GM12878 (cell line): ENCODE measurements around the gene RETREG3. TPM values are rescaled to one million over a fixed set of nuclear protein-coding genes. Genes with fewer than 3 reads are reported as not detected.

Experiments
- ATAC-seq: fragments of 200-7000 bp; cut with Tn5 transposase; 3 replicates; pipeline ENCODE4 v1.9.1; 2020; ENCODE audit warnings: mild to moderate bottlenecking, moderate library complexity
- BruUV-seq: library from RNA; stranded (reverse); fragments of 400-500 nt; replicated peaks from 2 replicates; lab custom pipeline; 2021; lab: Mats Ljungman, UMichigan
- CTCF ChIA-PET: fragments of 300-600 bp; sonication (Branson Sonifier 250); formaldehyde crosslinking; extraction: SDS; loops from one replicate; lab custom pipeline; 2021; ENCODE audit warnings: inconsistent platforms; lab: Yijun Ruan, JAX
- POLR2A ChIA-PET: fragments of 350-600 bp; formaldehyde crosslinking; extraction: SDS; loops from one replicate; lab custom pipeline; 2021; ENCODE audit warnings: inconsistent platforms; lab: Charles Lee
- RAD21 ChIA-PET: fragments of 300-600 bp; sonication (Branson Sonifier 250); formaldehyde crosslinking; loops from one replicate; lab custom pipeline; 2023; ENCODE audit warnings: antibody characterized with exemption; ENCODE audit not compliant: unreplicated experiment; lab: Charles Lee
- SMC1A ChIA-PET: fragments of 300-600 bp; sonication (Branson Sonifier 250); formaldehyde crosslinking; loops from one replicate; lab custom pipeline; 2023; ENCODE audit not compliant: unreplicated experiment, uncharacterized antibody; lab: Charles Lee
- DNase-seq: peaks from one replicate; pipeline ENCODE4 v3.0.0-alpha.2; 2011; ENCODE audit warnings: low read depth, low spot score
- FAIRE-seq: peaks from 3 replicates; lab custom pipeline; 2011; peaks lifted over from hg19 to GRCh38; lab: Jason Lieb, UNC
- H2AFZ ChIP-seq: 2 replicates; pipeline ENCODE4 v1.6.0; 2011; ENCODE audit warnings: low read depth, low read length, control low read depth; ENCODE audit not compliant: control insufficient read depth
- H3K27ac ChIP-seq: 2 replicates; pipeline ENCODE4 v1.5.1; 2011; ENCODE audit warnings: control low read depth; ENCODE audit not compliant: control insufficient read depth, insufficient read depth
- H3K27me3 ChIP-seq, 2 experiments: replicated peaks in 1 of 2; 2 replicates each; pipeline versions ENCODE4 v1.6.0 to v1.6.1; 2011; ENCODE audit warnings: low read length in 1 of 2; ENCODE audit not compliant: control insufficient read depth in 2 of 2, insufficient read depth in 2 of 2
- H3K36me3 ChIP-seq, 2 experiments: 2 replicates each; pipeline ENCODE4 v1.5.1; 2011; ENCODE audit warnings: low read length in 1 of 2; ENCODE audit not compliant: control insufficient read depth in 2 of 2, insufficient read depth in 2 of 2
- H3K4me1 ChIP-seq: 2 replicates; pipeline ENCODE4 v1.6.1; 2011; ENCODE audit warnings: mild to moderate bottlenecking, low read length, moderate library complexity, mixed read lengths; ENCODE audit not compliant: control insufficient read depth, insufficient read depth
- H3K4me2 ChIP-seq: 2 replicates; pipeline ENCODE4 v1.6.0; 2011; ENCODE audit warnings: control low read depth; ENCODE audit not compliant: control insufficient read depth, insufficient read depth
- H3K4me3 ChIP-seq: fragments of 200-600 bp; sonication (generic); 2 replicates; pipeline ENCODE4 v1.5.1; 2016
- H3K79me2 ChIP-seq: 2 replicates; pipeline ENCODE4 v1.6.0; 2011; ENCODE audit warnings: low read length; ENCODE audit not compliant: control insufficient read depth, insufficient read depth
- H3K9ac ChIP-seq: 2 replicates; pipeline ENCODE4 v1.8.0; 2011; ENCODE audit warnings: low read length, control low read depth, mixed read lengths; ENCODE audit not compliant: control insufficient read depth, insufficient read depth
- H3K9me3 ChIP-seq: replicated peaks from 3 replicates; pipeline ENCODE4 v1.5.1; 2011; ENCODE audit warnings: mild to moderate bottlenecking, low read length; ENCODE audit not compliant: control insufficient read depth, insufficient read depth
- H4K20me1 ChIP-seq: 2 replicates; pipeline ENCODE4 v1.6.0; 2011; ENCODE audit not compliant: control insufficient read depth, insufficient read depth
- ATF2 ChIP-seq: IDR thresholded peaks from 2 replicates; pipeline ENCODE4 v1.6.1; 2012; ENCODE audit warnings: low read length, inconsistent platforms
- CEBPB ChIP-seq, 2 experiments: fragments of 150-350 bp in 1 of 2; IDR thresholded peaks; 2 replicates each; pipeline ENCODE4 v1.6.1; 2012 to 2014; ENCODE audit warnings: low read depth in 2 of 2, low read length in 2 of 2, borderline replicate concordance in 1 of 2, inconsistent platforms in 1 of 2
- MXI1 ChIP-seq: fragments of 150-350 bp; IDR thresholded peaks from 2 replicates; pipeline ENCODE4 v1.6.1; 2011; ENCODE audit warnings: low read depth, mild to moderate bottlenecking, inconsistent platforms, low read length, improper control_type of control experiment
- NR2F1 ChIP-seq: fragments of 450-650 bp; conservative IDR thresholded peaks from 2 replicates; pipeline ENCODE4 v1.6.1; 2017; ENCODE audit warnings: mild to moderate bottlenecking
- PBX3 ChIP-seq: IDR thresholded peaks from 2 replicates; pipeline ENCODE4 v1.6.1; 2011; ENCODE audit warnings: mild to moderate bottlenecking, low read depth, low read length, moderate library complexity; ENCODE audit not compliant: insufficient replicate concordance
- POLR2AphosphoS2 ChIP-seq: IDR thresholded peaks from 2 replicates; pipeline ENCODE4 v1.6.1; 2011; ENCODE audit warnings: low read depth, mild to moderate bottlenecking, low read length, improper control_type of control experiment, moderate library complexity
- RFX5 ChIP-seq: IDR thresholded peaks from 2 replicates; pipeline ENCODE4 v1.6.1; 2011; ENCODE audit warnings: low read depth, low read length, improper control_type of control experiment
- TCF7 ChIP-seq: IDR thresholded peaks from 2 replicates; pipeline ENCODE4 v1.6.1; 2014; ENCODE audit warnings: antibody characterized with exemption, borderline replicate concordance
- WGBS: methylation state at CpG from one replicate; pipeline ENCODE4 v1.1.6; 2016; ENCODE audit warnings: low lambda C conversion rate; ENCODE audit not compliant: insufficient replicate concordance, insufficient coverage; ENCODE audit errors: missing lambda C conversion rate; 5-methylcytosine and 5-hydroxymethylcytosine counted together
- in situ Hi-C: fragments of 300-500 bp; cut with MboI; formaldehyde crosslinking; loops from 9 replicates; pipeline ENCODE4 v1.14.3; 2018; ENCODE audit warnings: mixed read lengths
- intact Hi-C: fragments of 100-400 bp; cut with micrococcal nuclease; formaldehyde crosslinking; loops from one replicate; pipeline ENCODE4 v1.14.2; 2022; ENCODE audit not compliant: unreplicated experiment
- polyA plus RNA-seq, 11 experiments: library from polyadenylated mRNA; depleted of rRNA in 4 of 11; unstranded in 6 of 11; stranded (reverse) in 5 of 11; fragments of >200 nt; fragmentation: Nextera tagmentation in 4 of 11; fragmentation: Illumina TruSeq in 1 of 11; extraction: Ambion mirVana in 4 of 11; extraction: Trizol in 1 of 11; gene quantifications; 1 replicate in 1 of 11; 2 replicates in 10 of 11; pipeline versions ENCODE4 v1.2.1 to v1.2.3, GENCODE V29; 2011 to 2016; ENCODE audit warnings: inconsistent platforms in 2 of 11, missing spikeins in 2 of 11, low read depth in 1 of 11
- total RNA-seq, 4 experiments: library from RNA; depleted of rRNA in 3 of 4; stranded (reverse); fragments of >200 nt in 3 of 4; fragmentation: Illumina TruSeq in 1 of 4; extraction: Trizol in 1 of 4; gene quantifications; 2 replicates each; pipeline versions ENCODE4 v1.2.1 to v1.2.3, GENCODE V29; 2013 to 2021
- TF ChIP-seq, protein P1 (sequence below): IDR thresholded peaks from 2 replicates; pipeline ENCODE4 v1.6.1; 2012; ENCODE audit warnings: low read depth, low read length, improper control_type of control experiment
- TF ChIP-seq, protein P2 (sequence below): IDR thresholded peaks from 2 replicates; pipeline ENCODE4 v1.6.1; 2012; ENCODE audit warnings: improper control_type of control experiment, low read depth, low read length; ENCODE audit not compliant: insufficient replicate concordance
- TF ChIP-seq, protein P3 (sequence below): fragments of 450-650 bp; IDR thresholded peaks from 2 replicates; pipeline ENCODE4 v1.6.1; 2017; ENCODE audit warnings: borderline replicate concordance

Gene RETREG3
- total and polyA plus RNA-seq, 10 of the 15 experiments (the other 5 are each of a cell fraction or from before 2014, with no cell fraction given): 7.0 to 50.6 (median 27.3) TPM

DNA sequence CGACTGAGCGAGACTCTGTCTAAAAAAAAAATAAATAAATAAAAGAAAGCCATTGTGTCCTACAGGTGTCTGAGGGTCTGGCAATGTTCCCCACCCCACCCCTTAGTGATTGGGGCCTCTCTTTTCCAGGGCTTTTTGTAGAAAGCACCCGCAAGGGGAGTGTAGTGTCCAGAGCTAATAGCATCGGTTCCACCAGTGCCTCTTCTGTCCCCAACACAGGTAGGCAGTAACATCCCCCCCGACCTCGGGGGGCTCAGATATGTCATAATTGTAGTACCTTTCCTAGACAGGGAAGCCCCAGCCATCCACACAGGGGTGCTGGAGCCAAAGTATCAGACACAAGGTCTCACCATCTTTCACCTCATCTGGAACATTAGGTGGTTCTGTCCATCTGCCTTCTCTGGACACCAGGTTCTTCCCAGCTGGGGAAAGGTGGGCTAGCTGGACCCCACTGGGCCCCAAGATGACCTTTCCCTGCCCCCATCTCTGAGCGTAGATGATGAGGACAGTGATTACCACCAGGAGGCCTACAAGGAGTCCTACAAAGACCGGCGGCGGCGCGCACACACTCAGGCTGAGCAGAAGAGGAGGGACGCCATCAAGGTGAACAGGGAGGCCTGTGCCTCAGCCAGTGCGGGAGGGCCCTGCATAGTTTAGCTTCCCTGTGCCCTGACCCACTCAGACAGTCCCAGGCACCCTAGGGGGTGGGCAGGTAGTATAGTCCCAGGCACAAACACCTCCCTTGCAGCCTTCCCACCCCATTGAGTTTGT is 40.6 kb downstream of the RETREG3 start:
- ChIA-PET POLR2A (interaction anchor here (1.0 to 2.6 kb wide), 3 partner anchors 10 to 115 kb away, joined by 4 to 14 read pairs (median 5); partner anchors contain the start of gene PSMC3IP), CTCF (interaction anchor here (2.8 kb wide), 1 partner anchor 10 kb away, joined by 14 read pairs; the partner anchor contains the start of gene PSMC3IP), RAD21 (interaction anchor here (1.9 kb wide), 1 partner anchor 10 kb away, joined by 14 read pairs; the partner anchor contains the start of gene PSMC3IP), SMC1A (interaction anchor here (0.8 to 1.8 kb wide), 4 partner anchors 9 to 195 kb away, joined by 3 to 13 read pairs (median 5); partner anchors contain the start of gene PSMC3IP)
- peaks cover 34 to 44% of the 10 kb centered on the region in 2 experiments for H3K36me3 ChIP-seq
- peaks cover 26% of the 10 kb centered on the region for H3K79me2 ChIP-seq
- 0 out of 2 replicates have a peak overlapping the region, but pooled peaks have one; percentile 6 for H3K27ac ChIP-seq
- H3K4me1 ChIP-seq: peaks cover 13% of the 10 kb centered on the region
- FAIRE-seq (no peak), ATAC-seq (no peak), DNase-seq (no peak)
- BruUV-seq: no TSS peak
- intact Hi-C loops (no loop called here), in situ Hi-C loops (no loop called here)
- H3K4me3 ChIP-seq: no peak overlapping the region
- 83% methylated on average over 14 of the region's 14 CpGs for WGBS
- no peaks in the 10 kb centered on the region for H3K27me3 ChIP-seq
- H3K9me3 ChIP-seq: no peaks in the 10 kb centered on the region
- H3K9ac ChIP-seq: no peak overlapping the region
- H3K4me2 ChIP-seq: peak overlapping the region; percentile 65; the same call in 1 of the 2 replicates
- no peak overlapping the region for H2AFZ ChIP-seq
- H4K20me1 ChIP-seq: no peaks in the 10 kb centered on the region
- TF ChIP-seq NR2F1 (no peak), POLR2AphosphoS2 (no peak), PBX3 (no peak), ATF2 (no peak), MXI1 (no peak), RFX5 (no peak), CEBPB (IDR thresholded peaks at IDR 0.05; ENCODE audit: borderline replicate concordance in 1 of 2, low read depth in 2 of 2, low read length in 2 of 2) (no peak), TCF7 (no peak)
- TF ChIP-seq, protein P1, sequence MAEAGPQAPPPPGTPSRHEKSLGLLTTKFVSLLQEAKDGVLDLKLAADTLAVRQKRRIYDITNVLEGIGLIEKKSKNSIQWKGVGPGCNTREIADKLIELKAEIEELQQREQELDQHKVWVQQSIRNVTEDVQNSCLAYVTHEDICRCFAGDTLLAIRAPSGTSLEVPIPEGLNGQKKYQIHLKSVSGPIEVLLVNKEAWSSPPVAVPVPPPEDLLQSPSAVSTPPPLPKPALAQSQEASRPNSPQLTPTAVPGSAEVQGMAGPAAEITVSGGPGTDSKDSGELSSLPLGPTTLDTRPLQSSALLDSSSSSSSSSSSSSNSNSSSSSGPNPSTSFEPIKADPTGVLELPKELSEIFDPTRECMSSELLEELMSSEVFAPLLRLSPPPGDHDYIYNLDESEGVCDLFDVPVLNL: no peak
- TF ChIP-seq, protein P2, sequence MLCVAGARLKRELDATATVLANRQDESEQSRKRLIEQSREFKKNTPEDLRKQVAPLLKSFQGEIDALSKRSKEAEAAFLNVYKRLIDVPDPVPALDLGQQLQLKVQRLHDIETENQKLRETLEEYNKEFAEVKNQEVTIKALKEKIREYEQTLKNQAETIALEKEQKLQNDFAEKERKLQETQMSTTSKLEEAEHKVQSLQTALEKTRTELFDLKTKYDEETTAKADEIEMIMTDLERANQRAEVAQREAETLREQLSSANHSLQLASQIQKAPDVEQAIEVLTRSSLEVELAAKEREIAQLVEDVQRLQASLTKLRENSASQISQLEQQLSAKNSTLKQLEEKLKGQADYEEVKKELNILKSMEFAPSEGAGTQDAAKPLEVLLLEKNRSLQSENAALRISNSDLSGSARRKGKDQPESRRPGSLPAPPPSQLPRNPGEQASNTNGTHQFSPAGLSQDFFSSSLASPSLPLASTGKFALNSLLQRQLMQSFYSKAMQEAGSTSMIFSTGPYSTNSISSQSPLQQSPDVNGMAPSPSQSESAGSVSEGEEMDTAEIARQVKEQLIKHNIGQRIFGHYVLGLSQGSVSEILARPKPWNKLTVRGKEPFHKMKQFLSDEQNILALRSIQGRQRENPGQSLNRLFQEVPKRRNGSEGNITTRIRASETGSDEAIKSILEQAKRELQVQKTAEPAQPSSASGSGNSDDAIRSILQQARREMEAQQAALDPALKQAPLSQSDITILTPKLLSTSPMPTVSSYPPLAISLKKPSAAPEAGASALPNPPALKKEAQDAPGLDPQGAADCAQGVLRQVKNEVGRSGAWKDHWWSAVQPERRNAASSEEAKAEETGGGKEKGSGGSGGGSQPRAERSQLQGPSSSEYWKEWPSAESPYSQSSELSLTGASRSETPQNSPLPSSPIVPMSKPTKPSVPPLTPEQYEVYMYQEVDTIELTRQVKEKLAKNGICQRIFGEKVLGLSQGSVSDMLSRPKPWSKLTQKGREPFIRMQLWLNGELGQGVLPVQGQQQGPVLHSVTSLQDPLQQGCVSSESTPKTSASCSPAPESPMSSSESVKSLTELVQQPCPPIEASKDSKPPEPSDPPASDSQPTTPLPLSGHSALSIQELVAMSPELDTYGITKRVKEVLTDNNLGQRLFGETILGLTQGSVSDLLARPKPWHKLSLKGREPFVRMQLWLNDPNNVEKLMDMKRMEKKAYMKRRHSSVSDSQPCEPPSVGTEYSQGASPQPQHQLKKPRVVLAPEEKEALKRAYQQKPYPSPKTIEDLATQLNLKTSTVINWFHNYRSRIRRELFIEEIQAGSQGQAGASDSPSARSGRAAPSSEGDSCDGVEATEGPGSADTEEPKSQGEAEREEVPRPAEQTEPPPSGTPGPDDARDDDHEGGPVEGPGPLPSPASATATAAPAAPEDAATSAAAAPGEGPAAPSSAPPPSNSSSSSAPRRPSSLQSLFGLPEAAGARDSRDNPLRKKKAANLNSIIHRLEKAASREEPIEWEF: no peak
- TF ChIP-seq, protein P3, sequence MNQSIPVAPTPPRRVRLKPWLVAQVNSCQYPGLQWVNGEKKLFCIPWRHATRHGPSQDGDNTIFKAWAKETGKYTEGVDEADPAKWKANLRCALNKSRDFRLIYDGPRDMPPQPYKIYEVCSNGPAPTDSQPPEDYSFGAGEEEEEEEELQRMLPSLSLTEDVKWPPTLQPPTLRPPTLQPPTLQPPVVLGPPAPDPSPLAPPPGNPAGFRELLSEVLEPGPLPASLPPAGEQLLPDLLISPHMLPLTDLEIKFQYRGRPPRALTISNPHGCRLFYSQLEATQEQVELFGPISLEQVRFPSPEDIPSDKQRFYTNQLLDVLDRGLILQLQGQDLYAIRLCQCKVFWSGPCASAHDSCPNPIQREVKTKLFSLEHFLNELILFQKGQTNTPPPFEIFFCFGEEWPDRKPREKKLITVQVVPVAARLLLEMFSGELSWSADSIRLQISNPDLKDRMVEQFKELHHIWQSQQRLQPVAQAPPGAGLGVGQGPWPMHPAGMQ: no peak
